ENCODE results near the gene DNAJC6. TPM values are rescaled to one million over a fixed set of nuclear protein-coding genes. Genes with fewer than 3 reads are reported as not detected.

The DNAJC6 gene
- total and polyA plus RNA-seq, 2 of the 13 experiments (the other 11 are each of a cell fraction or from before 2014, with no cell fraction given), result 1.0 to 1.6 TPM

- no TSS peak for BruUV-seq (replicated peaks)
- no peak for ATAC-seq
- H3K4me2 ChIP-seq (ENCODE audit: low read depth, low read length), result peak overlapping the region; percentile 93
- H3K4me1 ChIP-seq (ENCODE audit: insufficient read depth, low read length), result peaks cover 46% of the 10 kb centered on the region
- no peaks in the 10 kb centered on the region; a peak in 1 of 5 replicates for H3K27me3 ChIP-seq (ENCODE audit: control insufficient read depth in 1 of 2, insufficient read depth in 2 of 2, low read length in 2 of 2)
- H3K27ac ChIP-seq (ENCODE audit: extremely low read length, insufficient read depth, low read length), result peak overlapping the region; percentile 87
- TF ChIP-seq TBL1XR1 (IDR thresholded peaks at IDR 0.05; ENCODE audit: borderline replicate concordance, low read length, partially characterized antibody), result no peak
- no peak for TF ChIP-seq HES4 (CRISPR knock-in tag; IDR thresholded peaks at IDR 0.05; ENCODE audit: borderline replicate concordance)
- no peak for TF ChIP-seq NR3C1 (CRISPR knock-in tag; IDR thresholded peaks at IDR 0.05)
- TF ChIP-seq FLYWCH1 (CRISPR knock-in tag; IDR thresholded peaks at IDR 0.05), result no peak
- no peak for TF ChIP-seq ZNF414 (CRISPR knock-in tag; IDR thresholded peaks at IDR 0.05)
- TF ChIP-seq ZNF629 (CRISPR knock-in tag; conservative IDR thresholded peaks at IDR 0.05), result no peak
- TF ChIP-seq ZNF546 (CRISPR knock-in tag; conservative IDR thresholded peaks at IDR 0.05), result no peak
- TF ChIP-seq SNAPC2 (CRISPR knock-in tag; IDR thresholded peaks at IDR 0.05), result no peak
- TF ChIP-seq ZNF101 (CRISPR knock-in tag; IDR thresholded peaks at IDR 0.05; ENCODE audit: borderline replicate concordance, low read depth), result no peak
- TF ChIP-seq BHLHE40 (IDR thresholded peaks at IDR 0.05; ENCODE audit: low read length), result no peak
- no peak for TF ChIP-seq ZNF614 (CRISPR knock-in tag; IDR thresholded peaks at IDR 0.05; ENCODE audit: borderline replicate concordance)
- no peak for TF ChIP-seq ZNF576 (CRISPR knock-in tag; IDR thresholded peaks at IDR 0.05)
- no peak for TF ChIP-seq ZNF7 (CRISPR knock-in tag; IDR thresholded peaks at IDR 0.05)
- 64% methylated on average over 4 of the region's 4 CpGs for WGBS (ENCODE audit: low lambda C conversion rate)
- H3K79me2 ChIP-seq (ENCODE audit: insufficient read depth, low read length), result peaks cover 26% of the 10 kb centered on the region
- H3K36me3 ChIP-seq (replicated peaks in 1 of 2; ENCODE audit: control insufficient read depth in 1 of 2, insufficient read depth in 2 of 2, low read length in 2 of 2), result no peaks in the 10 kb centered on the region
- DNase-seq (ENCODE audit: low spot score), result no peak
- FAIRE-seq, result no peak
- POLR2A ChIA-PET, result interaction anchor here (1.0 to 2.9 kb wide), 5 partner anchors 11 to 153 kb away, joined by 3 to 26 read pairs (median 3); no protein-coding TSS in a partner anchor
- peak overlapping the region; percentile 68 for H2AFZ ChIP-seq (ENCODE audit: low read length)
- no peaks in the 10 kb centered on the region for H4K20me1 ChIP-seq (ENCODE audit: insufficient read depth, low read length)
- peak overlapping the region; percentile 13 to 89 (median 79); a peak in 3 of 6 replicates for H3K4me3 ChIP-seq (replicated peaks in 1 of 3; ENCODE audit: insufficient read depth in 1 of 3, low read depth in 2 of 3, low read length in 3 of 3)
- peak overlapping the region; percentile 72; the same call in 1 of the 2 replicates for H3K9ac ChIP-seq (ENCODE audit: insufficient read depth, low read depth, low read length)
- in situ Hi-C loops (cut with HindIII; ENCODE audit: extremely low pct_ligation_motif_present, low pct_unique_long_range_greater_than_20kb) (loop anchor here (10.0 kb wide), 1 partner anchor 164 kb away; no protein-coding TSS in a partner anchor), intact Hi-C loops (cut with micrococcal nuclease; ENCODE audit: unreplicated experiment) (loop anchor here (5.0 kb wide), 1 partner anchor 151 kb away; no protein-coding TSS in a partner anchor)
- CTCF ChIA-PET (ENCODE audit: low intra/inter-chr PET ratio, low total read pairs), result no interaction called here
- H3K9me3 ChIP-seq (ENCODE audit: low read length), result no peaks in the 10 kb centered on the region
Measured at GRCh38 chr1:65418522-65419185, 109.3 kb downstream of the DNAJC6 start.
